WERI-Rb-1 (cell line): ENCODE results near the gene TBC1D2B.

Experiments used
- DNase-seq: peaks from one replicate; pipeline ENCODE4 v3.0.0-alpha.2; 2020
- H3K27ac ChIP-seq: fragments of 250-450 bp; sonication (Bioruptor Pico); 2 replicates; pipeline ENCODE4 v1.5.1; 2020; ENCODE audit warnings: mild to moderate bottlenecking, moderate library complexity
- H3K27me3 ChIP-seq: fragments of 250-450 bp; sonication (Bioruptor Pico); 2 replicates; pipeline ENCODE4 v1.5.1; 2021; ENCODE audit warnings: mild to moderate bottlenecking, low read depth, moderate library complexity; ENCODE audit not compliant: insufficient read depth, severe bottlenecking
- H3K36me3 ChIP-seq: fragments of 250-450 bp; sonication (Bioruptor Pico); 2 replicates; pipeline ENCODE4 v1.5.1; 2020; ENCODE audit warnings: mild to moderate bottlenecking, moderate library complexity
- H3K4me3 ChIP-seq: 2 replicates; pipeline ENCODE4 v1.5.1; 2011; ENCODE audit warnings: low read depth, mild to moderate bottlenecking, control low read depth, low read length
- H3K9me3 ChIP-seq: fragments of 250-450 bp; sonication (Bioruptor Pico); 2 replicates; pipeline ENCODE4 v1.5.1; 2021; ENCODE audit warnings: mild to moderate bottlenecking, moderate library complexity; ENCODE audit not compliant: severe bottlenecking
- CTCF ChIP-seq: IDR thresholded peaks from 2 replicates; pipeline ENCODE4 v1.5.1; 2011; ENCODE audit warnings: low read depth, mild to moderate bottlenecking, control low read depth, inconsistent platforms, low read length

The TBC1D2B gene

DNA sequence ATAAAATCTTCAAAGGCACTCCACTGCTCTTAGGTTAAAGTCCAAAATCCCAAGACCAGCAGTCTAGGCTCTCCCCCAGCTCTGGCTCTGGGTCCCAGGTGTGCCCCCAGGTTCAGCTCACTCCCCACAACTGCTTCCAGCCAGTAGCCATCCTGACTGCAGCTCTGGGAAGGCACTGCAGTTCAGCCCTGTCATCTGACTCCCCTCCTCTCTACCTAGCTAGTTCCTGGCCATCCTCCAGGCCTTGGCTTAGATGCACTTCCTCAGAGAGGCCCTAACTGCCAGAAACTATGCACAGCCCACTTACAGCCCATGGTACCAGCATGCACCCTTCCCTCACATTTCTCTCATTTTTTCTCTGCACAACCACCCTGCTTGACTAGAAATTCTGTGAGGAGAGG is 25.5 kb downstream of the TBC1D2B start:
- Histone ChIP-seq H3K4me3 (no peak overlapping the region), H3K36me3 (peaks cover 12% of the 10 kb centered on the region), H3K27me3 (no peaks in the 10 kb centered on the region), H3K9me3 (no peaks in the 10 kb centered on the region), H3K27ac (no peak overlapping the region)
- no peak for TF ChIP-seq CTCF
- no peak for DNase-seq

- no peak for DNase-seq
- peaks cover 12% of the 10 kb centered on the region for H3K36me3 ChIP-seq
- no peaks in the 10 kb centered on the region for H3K27me3 ChIP-seq
- no peak overlapping the region for H3K4me3 ChIP-seq
- H3K9me3 ChIP-seq = no peaks in the 10 kb centered on the region
- H3K27ac ChIP-seq = no peak overlapping the region
- TF ChIP-seq CTCF = no peak
These were observed 25.9 kb downstream of the TBC1D2B start for GRCh38 chr15:78051596-78051995.

DNA sequence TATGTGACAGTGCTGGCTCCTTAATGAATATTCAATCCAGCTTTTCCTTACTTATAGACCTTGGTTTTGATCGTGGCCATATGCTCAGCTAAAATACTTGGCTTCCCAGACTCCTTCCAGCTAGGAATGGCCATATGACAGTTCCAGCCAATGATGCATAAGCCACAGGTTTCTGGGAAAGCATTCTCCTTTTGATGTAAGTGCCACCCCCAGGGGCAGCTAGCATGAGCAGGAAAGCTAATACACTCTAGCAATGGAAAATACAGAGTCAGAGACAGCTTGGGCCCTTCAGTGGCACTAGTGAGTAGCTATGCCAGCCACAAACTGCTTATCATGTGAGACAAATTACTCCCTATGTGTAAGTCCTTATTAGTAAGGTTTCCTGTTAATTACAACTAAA is 26.7 kb downstream of the TBC1D2B start:
- H3K9me3 ChIP-seq = no peaks in the 10 kb centered on the region
- DNase-seq = no peak
- H3K27ac ChIP-seq = no peak overlapping the region

GRCh38 chr15:78050441-78050809 is 27.1 kb downstream of the TBC1D2B start:
- Histone ChIP-seq H3K27me3 (no peaks in the 10 kb centered on the region), H3K9me3 (no peaks in the 10 kb centered on the region), H3K27ac (no peak overlapping the region), H3K4me3 (no peak overlapping the region), H3K36me3 (peaks cover 12% of the 10 kb centered on the region)
- TF ChIP-seq CTCF = no peak
- DNase-seq = no peak

More for the DNA sequence above, 26.7 kb downstream of the TBC1D2B start:
- Histone ChIP-seq H3K27me3 (no peaks in the 10 kb centered on the region), H3K36me3 (peaks cover 12% of the 10 kb centered on the region), H3K4me3 (no peak overlapping the region)
- no peak for TF ChIP-seq CTCF

DNA sequence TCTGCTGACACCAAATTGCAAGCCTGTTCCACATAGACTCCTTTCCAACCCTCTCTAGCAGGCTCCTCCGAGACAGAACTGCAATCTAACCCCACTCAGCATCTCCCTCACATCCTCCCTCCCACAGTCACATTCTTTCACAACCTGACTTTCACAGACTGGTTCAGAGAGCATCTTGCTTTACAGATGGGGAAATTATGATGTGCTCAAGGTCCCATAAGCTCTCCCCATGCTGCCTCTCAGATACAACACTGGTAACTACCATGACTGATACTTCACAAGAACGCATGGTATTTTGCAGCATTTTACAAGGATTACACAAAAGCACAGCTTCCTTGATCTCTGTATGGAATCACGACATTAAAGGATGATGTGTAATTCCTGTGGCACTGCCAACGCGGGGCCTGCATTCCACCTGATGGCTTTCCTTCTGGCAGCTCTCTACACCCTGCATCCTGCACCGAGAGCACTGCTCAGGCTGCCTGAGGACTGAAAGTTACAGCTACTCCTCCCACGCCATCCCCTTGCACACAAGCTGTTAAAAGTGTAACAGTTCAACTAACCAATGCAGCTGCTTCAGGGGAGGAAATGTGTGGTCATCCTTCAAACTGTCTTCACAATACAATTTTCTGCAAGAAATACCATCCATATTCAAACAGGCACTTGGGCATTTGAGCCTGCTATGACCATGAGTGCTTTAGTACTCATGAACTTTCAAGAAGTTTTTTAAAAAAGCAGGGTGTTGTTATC is 27.6 kb downstream of the TBC1D2B start:
- Histone ChIP-seq H3K36me3 (peaks cover 12% of the 10 kb centered on the region), H3K27ac (no peak overlapping the region), H3K27me3 (no peaks in the 10 kb centered on the region), H3K9me3 (no peaks in the 10 kb centered on the region), H3K4me3 (no peak overlapping the region)
- TF ChIP-seq CTCF = no peak
- DNase-seq = no peak

- DNase-seq = no peak
- H3K4me3 ChIP-seq = no peak overlapping the region
- peaks cover 19% of the 10 kb centered on the region for H3K36me3 ChIP-seq
- H3K9me3 ChIP-seq = no peaks in the 10 kb centered on the region
- H3K27ac ChIP-seq = no peak overlapping the region
- no peak for TF ChIP-seq CTCF
- no peaks in the 10 kb centered on the region for H3K27me3 ChIP-seq
These were observed 28.9 kb downstream of the TBC1D2B start for GRCh38 chr15:78048628-78048920.
